ENCODE measurements around the gene SLC35B2. TPM values are rescaled to one million over a fixed set of nuclear protein-coding genes. Genes with fewer than 3 reads are reported as not detected.

SLC35B2 gene
- total RNA-seq, 1 donor from 2014 or later = 23.8 TPM

DNA sequence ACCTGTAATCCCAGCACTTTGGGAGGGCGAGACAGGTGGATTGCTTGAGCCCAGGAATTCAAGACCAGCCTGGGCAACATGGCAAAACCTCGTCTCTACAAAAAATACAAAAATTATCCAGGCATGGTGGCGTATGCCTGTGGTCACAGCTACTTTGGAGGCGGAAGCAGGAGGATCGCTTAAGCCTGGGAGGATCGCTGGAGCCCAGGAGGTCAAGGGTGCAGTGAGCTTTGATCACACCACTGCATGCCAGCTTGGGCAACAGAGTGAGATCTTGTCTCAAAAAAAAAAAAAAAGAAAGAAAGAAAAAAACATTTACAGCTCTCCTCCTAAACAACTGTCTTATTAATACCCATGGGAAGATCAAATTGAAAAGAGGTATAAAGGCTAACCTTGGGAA is 49.4 kb downstream of the SLC35B2 start:
- Histone ChIP-seq H3K4me1 (no peaks in the 10 kb centered on the region), H3K9me3 (no peaks in the 10 kb centered on the region), H3K4me3 (no peak overlapping the region), H3K27ac (no peak overlapping the region), H3K36me3 (no peaks in the 10 kb centered on the region), H3K27me3 (ENCODE audit: low read depth) (no peaks in the 10 kb centered on the region)
- TF ChIP-seq CTCF (IDR thresholded peaks at IDR 0.05) = no peak
- no peak for ATAC-seq
- intact Hi-C loops (cut with DNase I) = no loop called here
- no peak for DNase-seq

Other genes with a start within 250 kb of the SLC35B2 start
- gene MRPL14, start 130.1 kb downstream of the SLC35B2 start, total RNA-seq = 83.9 TPM
- 99.2 TPM for gene TMEM63B, start 130.0 kb downstream of the SLC35B2 start, total RNA-seq
- gene CAPN11, start 98.7 kb downstream of the SLC35B2 start, total RNA-seq = 0.27 TPM
- not detected for gene MYMX, start 40.6 kb downstream of the SLC35B2 start, total RNA-seq
- gene SLC29A1, start 33.9 kb downstream of the SLC35B2 start, total RNA-seq = 36.2 TPM
- gene HSP90AB1, start 10.4 kb downstream of the SLC35B2 start, total RNA-seq = 680 TPM
- gene NFKBIE, start 8.0 kb upstream of the SLC35B2 start, total RNA-seq = 10.4 TPM
- gene TMEM151B, start 12.9 kb upstream of the SLC35B2 start, total RNA-seq = not detected
- gene AARS2, start 55.8 kb upstream of the SLC35B2 start, total RNA-seq = 12.0 TPM
- gene SPATS1, start 85.1 kb upstream of the SLC35B2 start, total RNA-seq = 1.8 TPM
- 18.3 TPM for gene CDC5L, start 130.2 kb upstream of the SLC35B2 start, total RNA-seq